ENCODE data around the gene TYR.
"Not testable (repeated sequence)": the region's sequence is repeated elsewhere in the genome, so short reads cannot be mapped to it uniquely, and the experiment has no call there.

The TYR gene

DNA sequence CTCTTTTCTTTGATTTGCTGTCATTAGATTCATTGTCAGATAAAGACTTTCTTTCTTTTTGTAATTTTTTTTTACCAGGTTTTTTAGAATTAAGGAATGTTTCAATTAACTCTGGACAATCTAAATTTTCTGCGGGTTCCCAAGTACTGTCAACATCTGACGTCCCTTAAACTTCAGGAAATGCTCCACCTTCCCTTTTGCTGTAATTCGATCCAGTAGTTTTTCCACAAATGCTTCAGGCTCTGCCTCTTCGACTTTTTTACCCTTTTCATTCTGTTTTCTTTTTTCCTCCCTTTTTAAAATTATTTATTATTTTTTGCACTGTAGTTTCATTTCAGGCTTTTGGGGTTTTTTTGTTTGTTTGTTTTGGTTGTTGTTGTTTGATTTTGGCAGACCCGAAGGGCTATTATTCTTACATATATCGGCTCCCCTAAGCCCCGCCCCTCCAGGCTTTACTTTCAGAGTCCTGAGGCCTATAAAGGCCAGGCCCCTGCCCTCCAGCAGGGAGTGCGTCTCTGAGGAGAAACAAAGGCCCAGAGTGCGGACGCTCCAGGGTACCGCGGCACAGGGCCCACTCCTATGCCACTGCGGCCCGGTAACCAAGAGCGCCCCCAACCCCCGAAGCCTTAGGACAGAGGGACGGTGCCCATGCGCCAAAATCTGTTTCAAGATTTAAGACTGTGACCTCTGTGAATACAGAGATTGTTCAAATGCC, 116.4 kb downstream of the TYR start:
- no peak for TF ChIP-seq CTCF (IDR thresholded peaks at IDR 0.05)
- Histone ChIP-seq H3K9me3 (no peaks in the 10 kb centered on the region), H3K27ac (no peak overlapping the region), H3K4me3 (ENCODE audit: low read depth in 1 of 2, low read length in 1 of 2) (no peak overlapping the region), H3K36me3 (no peaks in the 10 kb centered on the region), H3K27me3 (no peaks in the 10 kb centered on the region), H3K4me1 (ENCODE audit: control insufficient read depth in 1 of 2, insufficient read depth in 1 of 2, low read depth in 1 of 2, low read length in 1 of 2) (no peaks in the 10 kb centered on the region)

DNA sequence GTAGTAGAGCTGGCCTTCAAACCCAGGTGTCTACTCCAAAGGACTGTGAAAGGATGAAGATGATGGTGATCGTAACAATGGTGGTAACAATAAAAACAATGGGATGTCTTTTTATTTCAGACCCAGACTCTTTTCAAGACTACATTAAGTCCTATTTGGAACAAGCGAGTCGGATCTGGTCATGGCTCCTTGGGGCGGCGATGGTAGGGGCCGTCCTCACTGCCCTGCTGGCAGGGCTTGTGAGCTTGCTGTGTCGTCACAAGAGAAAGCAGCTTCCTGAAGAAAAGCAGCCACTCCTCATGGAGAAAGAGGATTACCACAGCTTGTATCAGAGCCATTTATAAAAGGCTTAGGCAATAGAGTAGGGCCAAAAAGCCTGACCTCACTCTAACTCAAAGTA, 117.3 kb downstream of the TYR start:
- H3K27ac ChIP-seq; H3K4me3 ChIP-seq (ENCODE audit: low read depth in 1 of 2, low read length in 1 of 2); H3K27me3 ChIP-seq; H3K9me3 ChIP-seq; H3K36me3 ChIP-seq; H3K4me1 ChIP-seq (ENCODE audit: control insufficient read depth in 1 of 2, insufficient read depth in 1 of 2, low read depth in 1 of 2, low read length in 1 of 2): not testable (repeated sequence)

DNA sequence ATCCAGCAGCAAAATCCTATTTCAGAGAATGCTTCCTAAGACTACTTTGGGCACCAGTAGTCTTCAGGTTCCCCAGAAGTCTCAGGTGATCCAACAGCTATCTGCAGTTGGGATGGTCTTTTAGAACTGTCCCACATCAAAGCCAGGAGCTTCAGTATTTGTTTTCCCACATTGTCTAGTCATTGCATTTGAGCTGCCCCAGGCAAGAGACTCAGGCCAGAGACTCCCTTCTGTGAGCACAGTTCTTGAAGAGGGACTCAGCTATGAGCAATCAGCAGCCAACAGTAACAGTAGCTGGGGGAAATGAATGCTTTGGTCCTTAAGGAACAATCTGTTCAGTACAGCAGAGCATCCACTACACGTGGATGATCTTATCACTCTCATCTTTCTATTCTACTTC, 125.4 kb downstream of the TYR start:
- not testable (repeated sequence) for H3K27me3 ChIP-seq; H3K4me3 ChIP-seq (ENCODE audit: low read depth in 1 of 2, low read length in 1 of 2)

GRCh38 chr11:89308272-89308671, 130.6 kb downstream of the TYR start:
- not testable (repeated sequence) for H3K4me1 ChIP-seq (ENCODE audit: control insufficient read depth in 1 of 2, insufficient read depth in 1 of 2, low read depth in 1 of 2, low read length in 1 of 2); H3K4me3 ChIP-seq (ENCODE audit: low read depth in 1 of 2, low read length in 1 of 2); H3K27ac ChIP-seq; H3K36me3 ChIP-seq; H3K9me3 ChIP-seq; H3K27me3 ChIP-seq

More for the DNA sequence above, 125.4 kb downstream of the TYR start:
- H3K9me3 ChIP-seq; H3K27ac ChIP-seq; H3K4me1 ChIP-seq (ENCODE audit: control insufficient read depth in 1 of 2, insufficient read depth in 1 of 2, low read depth in 1 of 2, low read length in 1 of 2); H3K36me3 ChIP-seq: not testable (repeated sequence)

DNA sequence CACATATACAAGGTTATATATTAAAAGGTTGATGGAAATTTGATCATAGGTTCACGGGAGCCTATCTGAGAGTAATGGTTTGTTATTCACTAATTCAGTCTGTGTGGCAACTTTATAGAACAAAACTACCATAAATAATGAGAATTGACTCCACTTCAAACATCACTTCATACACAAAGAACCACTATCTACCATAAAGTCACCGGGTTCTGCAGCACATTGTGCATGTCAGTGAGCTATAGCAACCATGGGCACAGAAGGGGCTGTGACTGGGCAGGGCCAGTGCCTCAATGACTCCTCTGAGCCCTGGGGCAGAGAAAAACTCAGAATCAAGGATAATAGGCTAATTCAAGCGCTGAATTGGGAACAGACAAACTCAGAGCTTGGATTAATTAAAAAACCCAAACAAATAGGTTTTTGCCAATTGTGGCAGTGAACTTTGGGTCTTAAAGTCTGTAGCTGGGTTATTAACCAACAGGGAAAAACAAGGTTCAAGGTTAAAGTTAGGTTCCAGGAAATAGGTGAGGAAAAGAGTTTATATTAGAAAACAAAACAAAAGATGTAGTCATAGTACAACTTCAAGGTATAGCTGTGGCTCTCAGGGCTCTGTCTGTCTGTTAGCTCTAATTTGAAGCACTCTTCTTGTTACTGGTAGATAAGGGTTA, 131.8 kb downstream of the TYR start:
- not testable (repeated sequence) for H3K9me3 ChIP-seq; H3K4me1 ChIP-seq (ENCODE audit: control insufficient read depth in 1 of 2, insufficient read depth in 1 of 2, low read depth in 1 of 2, low read length in 1 of 2); H3K27ac ChIP-seq; H3K27me3 ChIP-seq; H3K4me3 ChIP-seq (ENCODE audit: low read depth in 1 of 2, low read length in 1 of 2); H3K36me3 ChIP-seq

DNA sequence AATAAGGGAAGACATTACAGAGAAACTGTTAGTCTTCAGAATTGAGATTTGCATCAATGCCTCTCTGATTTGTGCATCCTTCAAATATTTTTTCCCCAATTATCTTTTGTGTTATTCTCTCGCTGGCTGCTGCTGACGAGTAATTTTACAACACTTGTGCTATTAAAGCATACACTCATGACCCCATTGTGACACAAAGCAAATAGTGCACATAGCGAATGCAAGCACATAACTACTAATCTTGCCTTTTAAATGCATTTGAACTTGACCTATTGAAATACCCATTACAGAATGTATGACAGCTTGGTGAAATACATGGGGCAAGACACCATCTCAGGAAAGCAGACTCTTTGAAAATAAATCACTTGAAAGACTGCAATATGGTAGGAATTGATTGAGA, 132.9 kb downstream of the TYR start:
- H3K4me3 ChIP-seq (ENCODE audit: low read depth in 1 of 2, low read length in 1 of 2); H3K9me3 ChIP-seq; H3K27me3 ChIP-seq; H3K4me1 ChIP-seq (ENCODE audit: control insufficient read depth in 1 of 2, insufficient read depth in 1 of 2, low read depth in 1 of 2, low read length in 1 of 2); H3K36me3 ChIP-seq; H3K27ac ChIP-seq: not testable (repeated sequence)

DNA sequence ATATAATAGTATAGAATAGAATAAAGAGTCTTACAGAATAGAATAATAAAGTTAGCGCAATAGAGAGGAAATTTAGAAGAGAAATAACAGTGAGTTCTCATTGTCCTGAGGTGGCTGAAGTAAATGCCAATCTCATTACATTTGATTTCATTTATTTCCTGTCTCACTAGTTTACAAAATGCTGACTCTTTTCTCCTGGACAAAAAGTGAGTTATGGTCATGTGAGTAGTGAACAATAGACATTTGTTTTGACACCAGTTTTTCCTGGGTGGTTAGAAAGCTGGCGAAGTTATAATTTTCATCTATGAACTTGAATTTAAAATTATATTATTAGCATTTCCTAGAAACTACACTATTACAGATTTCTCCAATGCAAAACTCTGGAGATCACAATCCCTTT, 143.7 kb downstream of the TYR start:
- Histone ChIP-seq H3K27me3 (no peaks in the 10 kb centered on the region), H3K9me3 (no peaks in the 10 kb centered on the region), H3K36me3 (no peaks in the 10 kb centered on the region), H3K27ac (no peak overlapping the region), H3K4me3 (ENCODE audit: low read depth in 1 of 2, low read length in 1 of 2) (no peak overlapping the region), H3K4me1 (ENCODE audit: control insufficient read depth in 1 of 2, insufficient read depth in 1 of 2, low read depth in 1 of 2, low read length in 1 of 2) (no peaks in the 10 kb centered on the region)
- no peak for TF ChIP-seq CTCF (IDR thresholded peaks at IDR 0.05)

DNA sequence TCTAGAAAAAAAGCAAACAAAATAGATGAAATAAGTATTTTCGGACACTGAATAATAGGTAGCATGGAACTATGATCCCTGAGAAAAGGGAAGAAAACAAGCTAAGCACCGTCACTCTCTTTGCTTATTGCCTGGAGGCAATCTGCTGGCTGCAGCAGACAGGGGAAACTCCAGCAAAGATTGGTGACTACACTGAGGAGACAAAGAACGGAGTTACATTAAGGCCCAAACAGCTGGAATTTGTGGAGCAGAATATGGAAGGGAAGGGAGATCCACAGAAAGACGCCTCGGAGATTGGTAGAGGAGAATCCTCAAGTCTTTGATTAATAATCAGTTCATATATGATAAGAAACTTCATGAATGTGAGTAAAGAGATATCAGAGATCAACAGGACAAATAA, 150.2 kb downstream of the TYR start:
- no peaks in the 10 kb centered on the region for H3K27me3 ChIP-seq
- H3K4me1 ChIP-seq (ENCODE audit: control insufficient read depth in 1 of 2, insufficient read depth in 1 of 2, low read depth in 1 of 2, low read length in 1 of 2), result no peaks in the 10 kb centered on the region

DNA sequence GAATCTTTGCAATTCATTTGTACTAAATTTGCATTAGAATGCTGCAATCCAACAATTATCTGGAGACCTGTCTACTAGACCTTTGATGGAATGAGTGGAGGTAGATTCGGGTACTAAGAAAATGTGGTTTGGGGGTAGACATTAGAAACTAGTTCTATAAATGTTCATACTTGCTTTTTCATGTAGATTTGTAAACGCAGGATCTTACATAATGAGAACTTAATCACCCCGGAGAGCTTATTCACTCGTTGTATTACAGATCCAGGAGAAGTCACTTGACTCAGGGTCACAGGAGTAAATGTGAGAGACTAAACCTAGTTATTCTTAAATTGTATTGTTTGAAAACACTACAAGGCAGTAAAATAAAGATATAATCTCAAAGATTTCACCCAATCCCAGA, 154.3 kb downstream of the TYR start:
- H3K36me3 ChIP-seq; H3K27ac ChIP-seq; H3K27me3 ChIP-seq; H3K4me1 ChIP-seq (ENCODE audit: control insufficient read depth in 1 of 2, insufficient read depth in 1 of 2, low read depth in 1 of 2, low read length in 1 of 2); H3K9me3 ChIP-seq; H3K4me3 ChIP-seq (ENCODE audit: low read depth in 1 of 2, low read length in 1 of 2): not testable (repeated sequence)

More for the DNA sequence above, 150.2 kb downstream of the TYR start:
- no peak overlapping the region for H3K27ac ChIP-seq
- no peak for TF ChIP-seq CTCF (IDR thresholded peaks at IDR 0.05)
- no peak overlapping the region for H3K4me3 ChIP-seq (ENCODE audit: low read depth in 1 of 2, low read length in 1 of 2)
- H3K9me3 ChIP-seq, result no peaks in the 10 kb centered on the region
- H3K36me3 ChIP-seq, result no peaks in the 10 kb centered on the region

- not testable (repeated sequence) for H3K4me1 ChIP-seq (ENCODE audit: control insufficient read depth in 1 of 2, insufficient read depth in 1 of 2, low read depth in 1 of 2, low read length in 1 of 2); H3K9me3 ChIP-seq; H3K27me3 ChIP-seq; H3K36me3 ChIP-seq; H3K4me3 ChIP-seq (ENCODE audit: low read depth in 1 of 2, low read length in 1 of 2); H3K27ac ChIP-seq
Observed at GRCh38 chr11:89333704-89334103, 156.0 kb downstream of the TYR start.

GRCh38 chr11:89337100-89337650, 159.5 kb downstream of the TYR start:
- H3K9me3 ChIP-seq, result not testable (repeated sequence)

More at GRCh38 chr11:89337100-89337650, 159.5 kb downstream of the TYR start:
- H3K27me3 ChIP-seq; H3K4me3 ChIP-seq (ENCODE audit: low read depth in 1 of 2, low read length in 1 of 2); H3K27ac ChIP-seq; H3K36me3 ChIP-seq; H3K4me1 ChIP-seq (ENCODE audit: control insufficient read depth in 1 of 2, insufficient read depth in 1 of 2, low read depth in 1 of 2, low read length in 1 of 2): not testable (repeated sequence)
